MCF 10A (cell line): ENCODE measurements around the gene WDR5. TPM values are rescaled to one million over a fixed set of nuclear protein-coding genes. Genes with fewer than 3 reads are reported as not detected.
A peak's percentile ranks its signal among the peaks of the same experiment; 100 is the strongest.

Experiments
- BruUV-seq: library from RNA; stranded (reverse); fragments of 400-500 nt; replicated peaks from 2 replicates; lab custom pipeline; 2021; lab: Mats Ljungman, UMichigan
- CTCF ChIA-PET: fragments of 300-600 bp; sonication (Branson Sonifier 250); formaldehyde crosslinking; extraction: SDS; loops from one replicate; lab custom pipeline; 2021; ENCODE audit warnings: antibody characterized with exemption, inconsistent platforms; lab: Yijun Ruan, JAX
- POLR2A ChIA-PET: fragments of 300-600, 350-650 bp; sonication (Branson Sonifier 250); formaldehyde crosslinking; extraction: SDS; loops from one replicate; lab custom pipeline; 2020; ENCODE audit warnings: antibody characterized with exemption, inconsistent platforms; lab: Yijun Ruan, JAX
- DNase-seq: peaks from one replicate; pipeline ENCODE4 v3.0.0-alpha.2; 2018; ENCODE audit not compliant: unreplicated experiment
- H3K27ac Mint-ChIP-seq: one replicate; pipeline ENCODE4 v1.8.0; 2022; ENCODE audit warnings: mild to moderate bottlenecking, low read depth, mixed read lengths; ENCODE audit not compliant: unreplicated experiment
- H3K27me3 Mint-ChIP-seq: one replicate; pipeline ENCODE4 v1.8.0; 2022; ENCODE audit warnings: mixed read lengths; ENCODE audit not compliant: insufficient read depth, unreplicated experiment
- H3K36me3 Mint-ChIP-seq: one replicate; pipeline ENCODE4 v1.8.0; 2022; ENCODE audit warnings: mild to moderate bottlenecking, moderate library complexity, mixed read lengths; ENCODE audit not compliant: insufficient read depth, unreplicated experiment
- H3K4me1 Mint-ChIP-seq: one replicate; pipeline ENCODE4 v1.8.0; 2022; ENCODE audit warnings: mixed read lengths; ENCODE audit not compliant: insufficient read depth, unreplicated experiment
- H3K4me3 Mint-ChIP-seq: one replicate; pipeline ENCODE4 v1.8.0; 2022; ENCODE audit warnings: mild to moderate bottlenecking, moderate library complexity, mixed read lengths; ENCODE audit not compliant: unreplicated experiment
- H3K9me3 Mint-ChIP-seq: one replicate; pipeline ENCODE4 v1.8.0; 2022; ENCODE audit warnings: mixed read lengths; ENCODE audit not compliant: unreplicated experiment
- intact Hi-C: fragments of 100-400 bp; cut with micrococcal nuclease; formaldehyde crosslinking; loops from 2 replicates; pipeline ENCODE4 v1.14.1; 2022
- total RNA-seq: library from RNA; stranded (reverse); gene quantifications from 2 replicates; pipeline ENCODE4 v1.2.3, GENCODE V29; 2022
- TF ChIP-seq, protein P1 (sequence below): fragments of 200-600 bp; IDR thresholded peaks from one replicate; pipeline ENCODE4 v1.8.0; 2022; ENCODE audit warnings: antibody characterized with exemption, mild to moderate bottlenecking; ENCODE audit not compliant: unreplicated experiment

The WDR5 gene
- total RNA-seq, 1 experiment from 2014 or later = 43.8 TPM

DNA sequence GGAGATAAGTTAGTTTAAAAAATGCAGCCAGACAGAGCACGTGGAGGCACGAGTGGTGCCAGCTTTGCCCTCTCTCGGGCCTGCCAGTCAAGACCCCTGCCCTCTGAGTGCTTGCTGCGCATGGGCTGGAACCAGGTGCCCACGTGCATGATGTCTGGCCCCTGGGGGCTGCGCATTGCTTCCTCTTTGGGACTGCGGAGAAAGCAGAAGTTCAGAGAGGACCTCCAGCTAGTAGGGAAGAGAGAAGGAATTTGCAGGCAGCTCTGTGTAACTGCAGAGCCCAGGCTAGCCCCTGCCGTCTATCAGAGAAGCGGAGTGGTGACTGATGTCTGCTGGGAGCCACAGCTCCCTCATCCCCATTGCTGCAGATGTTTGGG is 38.2 kb downstream of the WDR5 start:
- no peak for DNase-seq
- POLR2A ChIA-PET = interaction anchor here (1.3 to 1.4 kb wide), 2 partner anchors 10 to 271 kb away, joined by 6 read pairs; partner anchors contain the start of gene RNU6ATAC
- no TSS peak for BruUV-seq
- TF ChIP-seq, protein P1, sequence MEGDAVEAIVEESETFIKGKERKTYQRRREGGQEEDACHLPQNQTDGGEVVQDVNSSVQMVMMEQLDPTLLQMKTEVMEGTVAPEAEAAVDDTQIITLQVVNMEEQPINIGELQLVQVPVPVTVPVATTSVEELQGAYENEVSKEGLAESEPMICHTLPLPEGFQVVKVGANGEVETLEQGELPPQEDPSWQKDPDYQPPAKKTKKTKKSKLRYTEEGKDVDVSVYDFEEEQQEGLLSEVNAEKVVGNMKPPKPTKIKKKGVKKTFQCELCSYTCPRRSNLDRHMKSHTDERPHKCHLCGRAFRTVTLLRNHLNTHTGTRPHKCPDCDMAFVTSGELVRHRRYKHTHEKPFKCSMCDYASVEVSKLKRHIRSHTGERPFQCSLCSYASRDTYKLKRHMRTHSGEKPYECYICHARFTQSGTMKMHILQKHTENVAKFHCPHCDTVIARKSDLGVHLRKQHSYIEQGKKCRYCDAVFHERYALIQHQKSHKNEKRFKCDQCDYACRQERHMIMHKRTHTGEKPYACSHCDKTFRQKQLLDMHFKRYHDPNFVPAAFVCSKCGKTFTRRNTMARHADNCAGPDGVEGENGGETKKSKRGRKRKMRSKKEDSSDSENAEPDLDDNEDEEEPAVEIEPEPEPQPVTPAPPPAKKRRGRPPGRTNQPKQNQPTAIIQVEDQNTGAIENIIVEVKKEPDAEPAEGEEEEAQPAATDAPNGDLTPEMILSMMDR = no peak
- Mint-ChIP-seq H3K4me1 (peaks cover 7% of the 10 kb centered on the region), H3K9me3 (no peaks in the 10 kb centered on the region), H3K4me3 (no peak overlapping the region), H3K36me3 (no peaks in the 10 kb centered on the region), H3K27ac (no peak overlapping the region), H3K27me3 (peaks cover 29% of the 10 kb centered on the region)
- intact Hi-C loops = loop anchor here (10.0 kb wide), 1 partner anchor 471 kb away; the partner anchor contains the start of gene COL5A1
- CTCF ChIA-PET = interaction anchor here (1.3 kb wide), 1 partner anchor 154 kb away, joined by 3 read pairs; no protein-coding TSS in a partner anchor

DNA sequence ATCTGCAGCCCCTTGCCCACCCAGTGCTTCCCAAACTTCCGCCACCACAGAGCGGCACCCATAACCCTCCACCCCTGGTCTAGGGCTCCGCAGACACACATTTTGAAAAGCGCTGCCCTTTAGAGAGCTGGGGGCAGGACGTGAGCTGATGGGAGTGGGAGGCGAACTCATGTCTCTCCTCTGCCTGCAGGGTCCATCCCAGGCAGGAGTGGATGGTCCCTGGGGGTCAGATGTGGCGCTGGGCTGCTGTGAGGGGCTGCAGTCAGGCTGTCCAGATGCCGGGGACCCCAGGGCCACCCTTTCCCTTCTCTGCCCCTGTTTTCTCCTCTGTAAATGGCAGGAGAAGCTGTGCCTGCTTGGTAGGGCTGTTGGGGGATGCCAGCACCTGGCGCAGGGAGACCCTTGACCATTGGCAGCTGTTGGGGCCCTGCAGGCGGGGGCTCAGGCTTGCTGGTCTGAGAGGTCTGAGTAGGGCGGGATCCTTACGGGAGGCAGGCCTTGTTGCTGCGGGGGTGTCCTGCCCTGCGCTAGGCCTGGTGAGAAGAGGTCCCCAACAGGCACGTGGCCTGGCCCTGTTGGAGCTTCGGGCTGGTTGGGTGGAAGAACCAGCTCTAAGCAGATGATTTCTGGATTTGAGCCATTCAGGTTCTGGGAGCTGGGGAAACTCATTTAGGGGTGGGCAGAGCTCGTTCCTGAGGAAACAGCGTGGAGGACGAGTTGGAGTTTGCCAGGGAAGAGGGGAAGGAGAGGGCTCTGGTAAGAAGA is 38.8 kb downstream of the WDR5 start:
- H3K4me3 Mint-ChIP-seq = no peak overlapping the region
- no peaks in the 10 kb centered on the region for H3K36me3 Mint-ChIP-seq
- ChIA-PET POLR2A (interaction anchor here (1.3 to 1.4 kb wide), 2 partner anchors 10 to 271 kb away, joined by 6 read pairs; partner anchors contain the start of gene RNU6ATAC), CTCF (interaction anchor here (0.5 to 1.3 kb wide), 4 partner anchors 153 to 1252 kb away, joined by 3 to 4 read pairs (median 4); no protein-coding TSS in a partner anchor)
- peaks cover 7% of the 10 kb centered on the region for H3K4me1 Mint-ChIP-seq
- H3K27me3 Mint-ChIP-seq = peaks cover 35% of the 10 kb centered on the region
- intact Hi-C loops = loop anchor here (5.0 to 10.0 kb wide), 2 partner anchors 153 to 470 kb away; partner anchors contain the start of genes COL5A1 and RXRA
- BruUV-seq = no TSS peak
- DNase-seq = no peak
- TF ChIP-seq, protein P1 = no peak
- no peak overlapping the region for H3K27ac Mint-ChIP-seq
- H3K9me3 Mint-ChIP-seq = no peaks in the 10 kb centered on the region

DNA sequence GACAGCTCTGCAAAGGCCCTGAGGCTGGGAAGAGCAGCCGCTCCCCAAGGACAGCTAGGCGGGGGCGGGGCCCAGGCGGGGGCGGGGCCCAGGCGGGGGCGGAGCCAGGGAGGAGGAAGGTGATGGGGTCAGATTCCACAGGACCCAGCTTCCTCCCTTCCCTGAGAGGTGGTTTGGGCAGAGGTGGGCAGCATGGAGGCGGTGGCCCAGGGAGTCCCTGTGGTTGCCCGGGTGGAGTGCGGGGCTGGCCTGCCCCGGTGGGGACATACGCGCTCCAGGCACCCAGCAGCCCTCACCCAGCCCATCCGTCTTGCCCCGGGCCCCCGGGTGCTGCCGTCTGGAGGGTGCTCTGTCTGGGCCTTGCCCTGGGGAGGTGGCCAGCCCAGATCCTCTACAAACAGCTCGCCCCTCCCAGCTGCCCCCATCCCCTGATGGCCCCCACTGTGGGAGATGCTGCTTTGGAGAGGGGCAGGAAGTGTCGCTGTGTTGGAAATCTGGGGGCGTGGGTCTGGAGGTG is 39.5 kb downstream of the WDR5 start:
- intact Hi-C loops = loop anchor here (5.0 to 10.0 kb wide), 2 partner anchors 152 to 469 kb away; partner anchors contain the start of genes COL5A1 and RXRA
- ChIA-PET CTCF (interaction anchor here (0.5 to 1.3 kb wide), 4 partner anchors 153 to 1251 kb away, joined by 3 to 4 read pairs (median 4); no protein-coding TSS in a partner anchor), POLR2A (interaction anchor here (1.3 to 1.4 kb wide), 2 partner anchors 11 to 270 kb away, joined by 6 read pairs; partner anchors contain the start of gene RNU6ATAC)
- H3K4me1 Mint-ChIP-seq = peaks cover 7% of the 10 kb centered on the region
- H3K27me3 Mint-ChIP-seq = peaks cover 42% of the 10 kb centered on the region
- H3K4me3 Mint-ChIP-seq = no peak overlapping the region
- peak; percentile 45 for DNase-seq
- no peaks in the 10 kb centered on the region for H3K36me3 Mint-ChIP-seq
- H3K27ac Mint-ChIP-seq = no peak overlapping the region
- BruUV-seq = no TSS peak
- no peaks in the 10 kb centered on the region for H3K9me3 Mint-ChIP-seq
- TF ChIP-seq, protein P1 = no peak
